HG03025 (cell line): ENCODE results near the gene MAP4K4.

ENCODE experiments used
- ATAC-seq: cut with Tn5 transposase; IDR thresholded peaks from one replicate; pipeline ENCODE4 v1.9.1; 2021; ENCODE audit warnings: mild to moderate bottlenecking, moderate library complexity; ENCODE audit not compliant: unreplicated experiment, low FRiP score

MAP4K4 gene

DNA sequence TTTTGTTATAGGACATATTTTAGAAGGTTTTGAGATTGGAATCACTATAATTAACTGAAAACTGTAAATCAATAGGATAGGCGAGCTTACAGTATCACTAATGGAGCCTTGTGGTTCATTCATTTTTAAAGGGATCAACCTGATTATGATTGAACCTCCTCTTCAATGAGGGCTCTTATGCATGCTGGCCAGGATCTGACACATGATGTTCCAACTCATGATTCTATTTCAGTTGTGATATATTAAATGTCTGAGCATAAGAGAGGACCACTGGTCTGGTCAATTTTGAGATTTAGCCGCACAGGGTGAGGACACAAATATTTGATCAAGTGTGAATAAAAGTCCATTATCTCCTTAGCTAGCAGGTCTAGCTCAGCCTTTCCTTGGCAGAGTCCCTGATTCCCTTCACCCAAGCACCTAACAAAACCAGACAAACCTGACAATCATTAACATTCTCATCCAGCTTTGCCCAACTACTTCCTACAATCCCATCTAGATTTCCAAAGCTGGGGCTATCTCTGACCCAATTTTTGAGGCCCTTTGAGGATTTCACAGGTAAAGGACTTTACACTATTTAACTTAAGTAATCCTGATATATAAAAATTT, 6.9 kb upstream of the MAP4K4 start:
- ATAC-seq: no peak

DNA sequence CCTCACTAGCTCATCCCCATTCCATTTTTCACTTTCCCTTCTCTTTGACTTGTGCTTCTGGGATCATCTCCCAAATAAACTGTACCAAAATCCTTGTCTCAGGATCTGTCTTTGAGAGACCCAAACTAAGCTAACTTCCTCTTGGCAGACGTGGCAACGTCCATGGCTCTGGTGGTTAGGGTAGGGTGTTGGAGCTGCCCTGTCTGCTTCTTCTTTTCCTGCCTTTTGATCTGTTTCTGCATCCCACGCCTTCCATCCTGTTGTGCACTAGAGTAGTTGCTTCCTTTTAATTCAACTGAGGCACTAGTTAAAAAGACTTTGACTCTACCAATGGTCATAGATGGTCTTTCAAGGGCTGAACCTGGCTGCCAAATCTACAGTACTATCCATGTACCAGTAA, 5.5 kb upstream of the MAP4K4 start:
- no peak for ATAC-seq

DNA sequence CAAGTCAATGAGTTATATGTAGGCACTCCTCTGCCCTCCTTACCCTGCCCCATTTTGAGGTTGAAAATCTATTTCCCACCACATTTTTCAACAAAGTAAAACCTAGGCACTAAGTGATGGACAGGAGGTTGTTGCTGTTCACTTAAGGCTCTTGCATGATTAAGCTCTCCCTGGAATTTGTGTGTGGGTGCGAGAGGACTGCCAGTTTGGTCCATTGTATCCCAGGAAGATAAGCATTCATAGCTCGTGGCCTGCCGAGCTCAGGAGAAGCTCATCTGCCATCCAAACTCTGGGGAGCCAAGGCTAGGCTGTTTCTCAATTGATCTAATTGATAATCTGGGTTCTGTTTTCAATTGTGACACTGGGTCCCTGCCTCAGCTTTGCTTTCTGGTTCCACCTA, 4.7 kb upstream of the MAP4K4 start:
- ATAC-seq: no peak

DNA sequence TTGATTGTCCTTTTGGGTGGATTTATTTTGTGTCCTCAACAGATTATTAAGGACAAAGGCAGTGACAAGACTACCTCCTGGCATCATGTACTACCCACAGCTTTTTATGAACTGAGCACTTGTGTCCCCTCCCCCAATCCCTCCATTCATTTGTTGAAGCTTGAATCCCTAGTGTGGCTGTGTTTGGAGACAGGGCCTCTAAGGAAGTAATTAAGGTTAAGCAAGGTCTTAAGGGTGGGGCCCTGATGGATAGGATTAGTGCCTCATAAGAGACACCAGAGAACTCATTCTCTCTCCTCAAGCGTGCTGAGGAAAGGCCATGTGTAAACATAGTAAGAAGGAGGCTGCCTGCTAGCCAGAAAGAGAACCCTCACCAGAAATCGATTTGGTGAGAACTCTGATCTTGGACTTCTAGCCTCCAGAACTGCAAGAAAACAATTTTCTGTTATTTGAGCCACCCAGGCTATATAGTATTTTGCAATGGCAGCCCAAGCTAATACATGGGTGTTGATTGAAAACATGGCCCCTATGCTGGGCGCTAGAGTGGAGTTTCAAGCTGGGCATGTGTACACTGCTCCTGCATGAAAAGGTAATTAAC, 3.4 kb upstream of the MAP4K4 start:
- no peak for ATAC-seq

DNA sequence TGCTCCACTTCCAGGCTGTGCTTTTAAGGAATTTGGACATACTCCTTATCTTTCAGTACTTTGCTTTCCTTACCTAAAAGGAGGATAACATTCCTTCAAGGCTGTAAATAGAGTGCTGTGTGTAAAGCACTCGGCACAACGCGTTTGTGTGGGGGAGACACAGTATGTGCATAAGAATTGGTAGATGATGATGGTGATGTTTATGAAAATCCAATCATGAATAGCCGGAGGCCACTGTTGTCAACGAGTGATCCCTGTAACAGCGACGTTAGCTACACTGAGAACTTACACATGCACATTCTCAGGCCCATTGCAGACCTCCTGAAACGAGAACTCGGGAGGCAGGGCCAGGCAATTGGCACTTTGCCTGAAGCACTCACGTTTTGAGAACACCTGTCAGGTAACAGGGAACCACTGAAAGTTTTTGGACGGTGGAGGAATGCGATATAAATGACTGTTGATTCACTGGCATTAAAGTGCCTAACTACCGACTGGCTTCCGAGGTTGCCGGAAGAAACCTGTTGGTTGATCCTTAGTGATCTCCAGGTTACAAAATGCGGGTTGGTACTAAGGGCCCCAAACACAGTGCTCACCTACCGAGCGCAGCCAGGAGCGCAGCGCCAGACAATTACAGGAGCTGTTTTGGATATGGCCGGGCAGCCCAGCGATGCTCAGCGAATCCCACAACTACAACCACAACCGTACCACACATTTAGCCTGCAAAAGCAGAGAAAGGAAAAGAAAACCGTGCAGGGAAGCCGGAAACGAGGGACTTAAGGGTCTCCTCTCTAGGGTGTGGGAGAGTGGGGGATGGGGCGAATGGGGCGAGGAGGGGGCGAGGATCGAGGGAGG, 1.0 kb upstream of the MAP4K4 start:
- ATAC-seq: no peak

DNA sequence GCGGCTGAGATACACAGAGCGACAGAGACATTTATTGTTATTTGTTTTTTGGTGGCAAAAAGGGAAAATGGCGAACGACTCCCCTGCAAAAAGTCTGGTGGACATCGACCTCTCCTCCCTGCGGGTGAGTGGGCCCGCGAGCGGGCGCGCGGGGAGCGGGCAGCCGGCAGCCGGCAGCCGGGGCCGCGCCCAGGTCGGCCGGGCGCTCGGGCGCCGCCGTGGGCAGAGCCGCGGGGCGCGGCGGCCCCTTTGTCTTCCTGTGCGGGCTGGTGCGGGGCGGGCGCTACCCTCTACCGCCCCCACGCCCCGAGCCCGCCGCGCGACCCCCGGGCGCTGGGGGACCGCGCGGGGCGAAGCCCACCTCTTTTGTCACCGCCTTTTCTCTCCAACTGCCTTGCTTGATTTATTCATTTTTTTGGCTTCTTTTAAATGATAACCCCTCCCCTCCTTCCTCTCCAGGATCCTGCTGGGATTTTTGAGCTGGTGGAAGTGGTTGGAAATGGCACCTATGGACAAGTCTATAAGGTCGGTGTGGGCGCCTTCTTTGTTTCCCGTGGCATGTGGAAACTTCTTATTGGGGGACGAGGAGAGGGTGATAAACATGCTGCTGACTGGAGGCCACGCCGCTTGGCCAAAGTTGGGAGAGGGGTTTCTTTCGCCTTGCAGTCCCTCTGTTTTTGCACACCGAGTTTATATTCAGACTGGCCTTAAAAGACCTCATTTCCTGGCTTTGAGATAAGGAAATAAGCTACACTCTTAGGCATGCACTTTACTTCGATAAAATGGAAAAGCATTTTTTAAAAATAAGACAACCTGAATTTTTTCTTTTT, 722 bp downstream of the MAP4K4 start:
- ATAC-seq: peak; percentile 37

DNA sequence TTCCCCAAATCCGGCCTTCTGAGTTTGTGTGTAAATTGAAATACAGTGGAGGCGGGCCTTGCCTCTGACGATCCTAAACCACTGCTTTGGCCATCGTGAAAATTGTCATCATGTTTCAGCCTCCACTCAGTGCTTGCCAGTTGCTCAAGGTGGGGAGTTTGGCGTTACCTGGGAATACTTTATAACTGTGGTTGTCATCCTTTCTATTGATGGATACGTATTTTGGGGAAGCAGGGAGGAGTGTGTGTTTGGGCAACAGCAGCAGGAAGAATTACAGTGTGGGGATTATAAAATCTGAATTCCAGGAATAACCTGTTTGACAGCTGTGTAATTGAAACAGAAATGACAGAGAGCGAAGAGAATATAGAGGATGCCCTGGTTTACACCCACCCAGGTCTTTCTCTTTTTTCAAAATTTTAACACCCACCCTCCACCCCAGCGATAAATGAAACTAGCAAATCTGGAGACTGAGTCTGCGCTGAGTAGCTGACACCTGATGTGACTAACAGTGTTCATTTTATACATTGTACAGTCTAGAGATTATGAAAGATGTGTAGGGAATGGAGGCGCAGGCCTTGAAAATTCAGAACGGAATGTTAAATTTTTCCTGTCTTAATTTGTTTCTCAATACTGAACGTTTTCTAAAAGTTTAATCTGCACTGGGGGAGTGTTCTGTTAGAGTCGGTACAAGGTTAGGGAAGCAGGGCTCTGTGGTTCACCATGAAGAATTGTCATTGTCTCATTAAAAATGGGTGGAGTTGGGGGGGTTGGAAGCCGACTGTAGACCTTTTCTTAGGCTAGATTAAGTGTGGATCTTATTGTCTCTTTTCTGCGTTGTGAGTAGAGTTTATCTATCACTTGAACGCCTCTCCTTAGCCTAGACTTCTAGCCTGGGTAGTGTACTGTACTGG, 1.6 kb downstream of the MAP4K4 start:
- no peak for ATAC-seq

DNA sequence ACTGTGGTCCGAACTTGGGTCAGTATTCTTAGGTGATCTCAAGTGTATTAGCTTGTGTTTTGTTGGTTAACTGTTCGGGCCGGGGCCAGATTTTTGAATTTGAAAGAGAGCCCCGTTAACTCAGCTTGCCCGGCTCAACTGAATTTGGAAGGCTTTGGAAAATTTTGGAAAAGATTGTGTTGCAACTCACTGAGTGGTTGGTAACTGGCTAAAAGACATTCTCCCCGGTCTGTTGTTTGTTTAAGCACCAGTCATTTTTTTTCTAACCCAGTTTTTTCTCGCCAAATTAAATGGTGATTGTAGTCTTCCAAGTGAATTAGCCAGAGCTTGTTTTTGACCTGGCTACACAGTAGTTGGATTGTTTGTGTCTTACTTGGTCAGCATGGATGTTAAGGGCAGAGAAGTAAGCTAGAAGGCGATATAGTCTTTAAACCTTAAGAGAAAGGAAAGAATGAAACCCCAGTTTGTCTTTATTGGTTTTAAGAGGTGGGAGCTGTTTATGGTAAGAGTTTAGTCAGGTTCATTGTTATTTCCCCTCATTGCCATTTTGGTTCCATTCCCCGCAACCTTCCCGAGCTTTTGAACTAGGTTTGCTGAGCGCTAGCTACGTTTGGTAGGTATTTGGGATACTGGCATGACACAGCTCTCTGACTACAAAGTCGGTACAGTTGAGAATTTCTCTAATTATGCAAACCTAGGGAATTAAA, 2.4 kb downstream of the MAP4K4 start:
- no peak for ATAC-seq

DNA sequence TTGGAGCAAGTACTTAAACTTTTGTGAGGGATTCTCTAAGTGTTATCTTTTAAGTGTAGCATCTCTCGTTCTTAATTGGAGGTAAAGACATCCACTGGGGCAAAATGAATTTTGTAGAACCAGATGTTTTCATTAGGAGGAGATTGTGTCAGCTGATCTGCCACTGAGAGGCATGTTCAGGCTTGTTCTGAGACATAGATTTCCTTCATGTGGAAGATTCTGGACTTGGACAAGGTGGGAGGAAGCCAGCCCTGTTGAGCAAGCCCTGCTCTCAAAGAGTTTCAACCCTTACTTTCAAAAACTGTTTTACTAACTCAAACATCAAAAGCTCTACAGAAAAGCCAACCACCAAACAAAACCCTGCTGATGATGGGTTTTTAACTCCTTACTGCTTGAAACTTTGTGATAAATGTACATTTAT, 6.5 kb downstream of the MAP4K4 start:
- ATAC-seq: peak; percentile 42

DNA sequence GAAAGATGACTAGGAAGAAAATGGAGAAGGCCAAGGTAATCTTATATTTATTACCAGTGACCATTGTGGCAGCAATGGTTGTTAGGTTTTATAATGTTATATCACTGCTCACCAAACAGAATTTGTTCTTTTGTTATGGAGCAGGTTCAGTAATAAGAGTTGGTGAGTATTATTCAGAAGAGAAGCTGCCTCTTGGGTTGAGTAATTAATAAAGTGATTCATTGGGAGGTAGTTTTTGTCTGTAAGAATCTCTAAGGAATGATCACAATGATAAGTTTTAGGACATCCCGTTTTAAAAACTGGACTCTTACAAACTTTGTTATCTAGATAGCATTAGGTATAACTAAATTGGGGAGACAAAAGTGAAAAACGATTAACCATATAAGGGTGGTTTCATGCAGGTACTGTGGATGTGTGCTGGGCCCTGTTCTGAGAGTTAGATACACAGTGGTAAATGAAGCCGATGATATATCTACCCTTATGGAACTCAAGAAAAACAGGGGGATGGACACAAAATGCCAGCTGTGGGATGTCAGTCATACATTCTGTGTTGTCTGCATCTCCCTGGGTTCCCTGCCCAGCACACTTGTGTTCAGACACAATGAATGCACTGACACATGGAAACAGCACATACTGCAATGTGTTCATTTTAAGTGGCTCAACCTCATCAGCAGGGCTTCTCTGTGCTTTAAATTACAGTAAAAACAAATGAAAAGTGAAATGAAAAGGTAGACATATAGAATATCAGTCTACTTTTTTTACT, 7.5 kb downstream of the MAP4K4 start:
- no peak for ATAC-seq

DNA sequence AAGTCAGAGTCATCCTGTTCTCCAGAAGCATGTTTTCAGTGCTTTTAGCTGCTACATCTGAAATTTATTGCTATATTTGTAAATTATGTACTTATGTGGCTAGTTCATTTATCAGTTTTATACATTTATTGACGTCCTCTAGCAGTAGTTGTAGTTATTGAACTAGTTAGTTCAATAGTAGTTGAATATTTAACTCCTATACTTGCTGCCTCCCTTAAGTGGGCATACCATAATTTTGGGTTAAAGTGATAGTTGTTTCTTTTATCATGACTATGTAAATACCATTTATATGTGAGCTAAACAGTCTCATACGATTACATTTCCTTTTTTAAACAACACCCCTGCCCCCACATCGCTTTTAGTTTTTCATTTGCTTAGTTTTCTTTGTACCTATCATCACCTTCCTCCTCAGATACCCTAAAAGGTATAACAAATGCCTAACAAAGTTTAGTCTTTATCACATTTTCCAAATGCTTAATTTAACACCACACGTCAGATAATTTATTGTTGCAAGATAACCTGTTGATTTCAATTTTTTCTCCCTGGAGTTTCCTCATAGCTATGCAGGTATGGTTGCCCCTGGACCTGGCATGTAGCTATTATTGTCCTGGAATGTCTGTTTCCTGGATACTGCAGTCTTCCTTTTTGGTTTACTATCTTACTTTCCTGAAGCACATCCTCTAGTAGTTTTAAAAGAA, 8.8 kb downstream of the MAP4K4 start:
- no peak for ATAC-seq

DNA sequence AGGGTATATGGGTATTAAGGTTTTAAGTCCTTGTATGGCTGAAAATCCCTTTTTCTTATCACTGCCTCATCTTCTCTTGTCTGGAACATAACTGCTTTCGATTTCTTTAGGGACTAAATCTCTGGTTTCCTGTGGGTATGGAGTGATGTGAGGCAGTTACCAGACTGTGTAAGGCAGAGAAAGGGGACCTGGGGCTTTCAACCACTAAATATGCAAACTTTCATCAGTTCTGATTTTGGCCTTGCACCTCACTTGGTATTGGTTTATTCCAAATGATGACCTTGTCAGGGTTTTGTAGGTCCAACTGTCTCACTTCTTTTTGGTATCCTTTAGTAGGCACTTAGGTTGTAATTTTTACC, 9.3 kb downstream of the MAP4K4 start:
- ATAC-seq: no peak

DNA sequence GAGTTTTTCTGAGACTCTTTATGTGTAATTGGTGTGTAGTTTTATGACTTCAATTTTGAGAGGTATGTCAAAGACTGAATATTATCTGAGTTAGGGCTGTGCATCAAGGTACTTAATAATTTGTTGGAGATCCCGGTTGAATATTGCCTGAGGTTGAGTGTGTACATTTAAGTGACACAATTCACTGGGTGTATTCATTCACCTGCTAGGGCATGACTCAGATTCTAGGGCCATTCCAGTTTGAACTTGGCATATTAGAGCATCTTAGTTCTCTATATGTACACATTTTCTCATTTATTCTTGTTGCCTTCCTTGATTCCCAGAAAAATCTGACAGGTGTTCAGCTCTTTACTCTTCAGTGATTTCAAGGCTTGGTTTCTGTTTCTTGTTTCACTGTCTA, 12.5 kb downstream of the MAP4K4 start:
- ATAC-seq: no peak

DNA sequence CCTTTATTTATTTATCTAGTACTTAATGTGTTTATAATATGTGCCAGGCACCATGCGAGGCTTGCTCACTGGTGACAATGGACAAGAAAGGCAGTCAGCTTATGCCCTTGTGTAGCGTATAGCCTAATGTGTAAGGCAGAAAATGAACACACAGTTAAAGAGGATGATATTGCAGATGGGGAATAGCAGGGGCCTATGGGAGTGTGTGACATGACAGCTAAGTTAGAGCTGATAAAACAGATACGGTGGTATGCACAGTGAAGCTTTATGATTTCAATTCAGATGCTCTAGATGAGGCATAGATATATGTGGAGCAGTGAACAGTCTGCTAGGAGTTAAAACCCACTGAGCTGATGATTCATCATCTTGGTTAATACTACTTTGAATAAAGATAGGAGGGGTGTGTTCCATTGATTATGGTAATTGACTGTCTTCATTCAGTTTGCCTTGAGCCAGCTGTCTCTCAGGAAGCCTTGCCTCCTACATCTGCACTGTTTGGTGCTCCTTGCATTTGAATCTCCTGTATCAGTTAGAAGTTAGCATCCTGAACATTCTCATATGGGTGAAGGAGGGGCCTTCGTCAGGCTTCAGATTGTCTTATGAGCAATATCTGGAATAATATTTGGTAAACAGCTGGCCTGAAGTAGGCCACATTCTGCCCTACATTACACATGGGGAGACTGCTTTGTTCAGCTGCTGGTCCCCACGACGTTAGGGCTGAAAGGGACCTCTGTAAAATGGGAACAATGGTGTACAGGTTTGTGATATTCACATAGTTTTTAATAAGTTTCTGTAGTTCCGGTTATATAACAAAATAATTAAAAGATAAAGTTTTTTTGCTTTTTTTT, 13.2 kb downstream of the MAP4K4 start:
- ATAC-seq: no peak

DNA sequence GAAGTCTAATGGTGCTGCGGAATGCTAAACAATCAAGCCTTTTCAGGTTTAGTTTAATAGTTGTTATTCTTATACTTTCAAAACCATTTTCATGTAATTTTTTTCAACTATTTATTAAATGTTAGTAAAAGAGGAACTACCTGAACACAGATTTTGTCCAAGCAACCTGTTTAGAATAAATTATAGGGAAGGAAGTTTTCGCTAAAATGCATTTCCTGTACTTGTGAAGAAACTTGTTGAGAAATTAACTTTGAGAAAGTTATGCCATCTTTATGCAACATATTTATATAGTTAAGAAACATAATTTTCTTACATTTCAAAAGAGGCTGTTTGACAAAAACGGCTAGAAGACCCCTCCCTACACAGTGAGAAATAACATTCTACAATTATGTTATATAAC, 16.6 kb downstream of the MAP4K4 start:
- no peak for ATAC-seq

DNA sequence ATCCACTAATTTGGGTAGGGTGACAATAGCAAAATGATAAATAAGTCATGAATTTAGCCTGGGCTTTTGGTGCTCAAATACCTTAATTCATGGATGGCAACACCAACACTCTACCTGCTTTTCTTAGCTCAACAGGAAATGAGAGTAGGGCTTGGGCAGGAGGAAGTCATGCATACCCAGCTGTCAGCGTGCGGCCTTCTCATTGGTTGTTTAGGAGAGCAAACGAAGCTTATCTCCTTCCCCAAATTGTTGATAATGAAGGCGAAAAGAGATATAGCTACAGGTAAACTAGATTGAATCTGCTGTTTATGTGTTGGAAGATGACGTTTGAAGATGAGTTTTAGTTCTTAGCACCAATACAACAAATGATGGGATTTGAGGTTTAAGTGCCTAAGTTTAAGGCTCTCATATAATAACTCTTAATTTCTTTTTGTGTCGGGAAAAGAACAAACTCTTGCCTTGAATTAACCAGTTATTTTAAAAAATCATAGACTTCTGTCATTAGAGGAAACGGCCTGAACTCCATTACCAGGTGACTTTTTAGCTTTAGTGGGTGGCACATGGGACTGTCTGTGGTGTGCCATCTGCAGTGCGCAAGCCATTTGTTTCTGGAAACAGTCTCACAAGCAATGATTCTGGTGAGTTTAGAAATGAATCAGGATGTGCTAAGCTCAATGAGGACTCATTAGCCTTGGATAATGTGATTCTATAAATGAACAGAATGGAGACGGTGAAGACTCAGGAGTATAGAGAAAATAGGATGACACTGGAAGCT, 19.8 kb downstream of the MAP4K4 start:
- ATAC-seq: no peak
